RWPE2 (cell line): ENCODE measurements around the gene AKAP10.
"Not testable (repeated sequence)": the region's sequence is repeated elsewhere in the genome, so short reads cannot be mapped to it uniquely, and the experiment has no call there.

ENCODE experiments used
- ATAC-seq: fragments of 200-7000 bp; cut with Tn5 transposase; 3 replicates; pipeline ENCODE4 v1.9.1; 2021; ENCODE audit warnings: low read depth
- DNase-seq: peaks from one replicate; pipeline ENCODE4 v3.0.0-alpha.2; 2020; ENCODE audit warnings: low spot score
- H3K27ac ChIP-seq: fragments of 450-650 bp; 2 replicates; pipeline ENCODE4 v1.5.1; 2017; ENCODE audit warnings: mild to moderate bottlenecking; ENCODE audit not compliant: poor library complexity, severe bottlenecking
- H3K27me3 ChIP-seq: fragments of 250-450 bp; sonication (Bioruptor Pico); 2 replicates; pipeline ENCODE4 v1.5.1; 2021; ENCODE audit warnings: mild to moderate bottlenecking, moderate library complexity; ENCODE audit not compliant: insufficient read depth, poor library complexity, severe bottlenecking
- H3K36me3 ChIP-seq: fragments of 250-450 bp; sonication (Bioruptor Pico); 2 replicates; pipeline ENCODE4 v1.5.1; 2020; ENCODE audit warnings: low read depth, mild to moderate bottlenecking, moderate library complexity
- H3K4me1 ChIP-seq: fragments of 250-450 bp; sonication (Bioruptor Pico); 2 replicates; pipeline ENCODE4 v1.5.1; 2021; ENCODE audit warnings: mild to moderate bottlenecking, moderate library complexity; ENCODE audit not compliant: insufficient read depth, poor library complexity, severe bottlenecking
- H3K4me3 ChIP-seq: fragments of 250-450 bp; sonication (Bioruptor Pico); 2 replicates; pipeline ENCODE4 v1.5.1; 2021; ENCODE audit warnings: mild to moderate bottlenecking, moderate library complexity; ENCODE audit not compliant: severe bottlenecking
- H3K9me3 ChIP-seq: fragments of 250-450 bp; sonication (Bioruptor Pico); 2 replicates; pipeline ENCODE4 v1.5.1; 2021; ENCODE audit warnings: mild to moderate bottlenecking, moderate library complexity; ENCODE audit not compliant: severe bottlenecking
- CTCF ChIP-seq: fragments of 450-650 bp; IDR thresholded peaks from one replicate; pipeline ENCODE4 v1.5.1; 2017; ENCODE audit warnings: mild to moderate bottlenecking, moderate library complexity; ENCODE audit not compliant: poor library complexity, severe bottlenecking

The AKAP10 gene

GRCh38 chr17:19868079-19868395, 109.6 kb downstream of the AKAP10 start:
- peak overlapping the region; percentile 60 for H3K4me3 ChIP-seq
- no peaks in the 10 kb centered on the region for H3K27me3 ChIP-seq
- no peaks in the 10 kb centered on the region for H3K9me3 ChIP-seq
- TF ChIP-seq CTCF, result no peak
- peaks cover 10% of the 10 kb centered on the region; the same call in 1 of the 2 replicates for H3K36me3 ChIP-seq
- peaks cover 6% of the 10 kb centered on the region for H3K4me1 ChIP-seq
- DNase-seq, result no peak
- no peak overlapping the region for H3K27ac ChIP-seq
- ATAC-seq, result no peak

- no peak for DNase-seq
- Histone ChIP-seq H3K36me3 (peaks cover 10% of the 10 kb centered on the region), H3K27me3 (no peaks in the 10 kb centered on the region), H3K27ac (peak within 1 kb of the TSS; percentile 18), H3K9me3 (no peaks in the 10 kb centered on the region), H3K4me1 (peaks cover 6% of the 10 kb centered on the region), H3K4me3 (peak within 1 kb of the TSS; percentile 60)
- TF ChIP-seq CTCF, result peak; percentile 37
- ATAC-seq, result peak; percentile 65
Measured at GRCh38 chr17:19867329-19868078, 110.1 kb downstream of the AKAP10 start, which contains the start of gene ULK2. TSS of gene ULK2 (minus strand) at chr17:19867936. CDS start at chr17:19867417, 519 bp downstream.

GRCh38 chr17:19867079-19867328, 110.6 kb downstream of the AKAP10 start:
- peaks cover 6% of the 10 kb centered on the region for H3K4me1 ChIP-seq
- no peak for TF ChIP-seq CTCF
- peak overlapping the region; percentile 60 for H3K4me3 ChIP-seq
- H3K36me3 ChIP-seq, result peaks cover 10% of the 10 kb centered on the region
- DNase-seq (peak; percentile 58), ATAC-seq (peak; percentile 67)
- H3K27ac ChIP-seq, result peak overlapping the region; percentile 18
- H3K9me3 ChIP-seq, result no peaks in the 10 kb centered on the region
- no peaks in the 10 kb centered on the region for H3K27me3 ChIP-seq

GRCh38 chr17:19865021-19865420, 112.6 kb downstream of the AKAP10 start:
- Histone ChIP-seq H3K27ac (no peak overlapping the region), H3K27me3 (no peaks in the 10 kb centered on the region), H3K9me3 (no peaks in the 10 kb centered on the region), H3K4me3 (no peak overlapping the region), H3K4me1 (peaks cover 6% of the 10 kb centered on the region), H3K36me3 (peaks cover 28% of the 10 kb centered on the region)
- no peak for ATAC-seq
- no peak for DNase-seq
- TF ChIP-seq CTCF, result no peak

GRCh38 chr17:19860647-19861177, 116.9 kb downstream of the AKAP10 start:
- not testable (repeated sequence) for H3K4me1 ChIP-seq, ATAC-seq, H3K27me3 ChIP-seq, H3K27ac ChIP-seq, H3K9me3 ChIP-seq, DNase-seq, H3K4me3 ChIP-seq
- H3K36me3 ChIP-seq, result peaks cover 33% of the 10 kb centered on the region
